ENCODE measurements around the gene BGN. TPM values are rescaled to one million over a fixed set of nuclear protein-coding genes. Genes with fewer than 3 reads are reported as not detected.

BGN gene
- total RNA-seq, 2 experiments from 2014 or later, result not detected

- Histone ChIP-seq H3K4me1 (ENCODE audit: insufficient read depth, low read length, poor library complexity, severe bottlenecking) (no peaks in the 10 kb centered on the region), H2AFZ (ENCODE audit: low read length) (no peak overlapping the region), H3K4me2 (ENCODE audit: low read length) (no peak overlapping the region), H3K36me3 (ENCODE audit: insufficient read depth, low read length) (no peaks in the 10 kb centered on the region), H3K4me3 (ENCODE audit: low read depth, low read length, poor library complexity, severe bottlenecking) (no peak overlapping the region), H3K9me2 (ENCODE audit: insufficient read depth, low read length) (no peaks in the 10 kb centered on the region), H3K79me2 (ENCODE audit: insufficient read depth, low read depth, low read length) (no peaks in the 10 kb centered on the region), H4K20me1 (ENCODE audit: insufficient read depth, low read length) (no peaks in the 10 kb centered on the region), H3K9me3 (ENCODE audit: low read length) (no peaks in the 10 kb centered on the region), H3K27ac (ENCODE audit: low read depth, low read length, poor library complexity, severe bottlenecking) (no peak overlapping the region)
- CTCF ChIA-PET (ENCODE audit: unreplicated experiment), result no interaction called here
- intact Hi-C loops (cut with micrococcal nuclease; ENCODE audit: unreplicated experiment), result no loop called here
- no TSS peak for BruUV-seq (replicated peaks)
- no peak for DNase-seq (ENCODE audit: low spot score)
- POLR2A ChIA-PET, result no interaction called here
- TF ChIP-seq, protein P1, sequence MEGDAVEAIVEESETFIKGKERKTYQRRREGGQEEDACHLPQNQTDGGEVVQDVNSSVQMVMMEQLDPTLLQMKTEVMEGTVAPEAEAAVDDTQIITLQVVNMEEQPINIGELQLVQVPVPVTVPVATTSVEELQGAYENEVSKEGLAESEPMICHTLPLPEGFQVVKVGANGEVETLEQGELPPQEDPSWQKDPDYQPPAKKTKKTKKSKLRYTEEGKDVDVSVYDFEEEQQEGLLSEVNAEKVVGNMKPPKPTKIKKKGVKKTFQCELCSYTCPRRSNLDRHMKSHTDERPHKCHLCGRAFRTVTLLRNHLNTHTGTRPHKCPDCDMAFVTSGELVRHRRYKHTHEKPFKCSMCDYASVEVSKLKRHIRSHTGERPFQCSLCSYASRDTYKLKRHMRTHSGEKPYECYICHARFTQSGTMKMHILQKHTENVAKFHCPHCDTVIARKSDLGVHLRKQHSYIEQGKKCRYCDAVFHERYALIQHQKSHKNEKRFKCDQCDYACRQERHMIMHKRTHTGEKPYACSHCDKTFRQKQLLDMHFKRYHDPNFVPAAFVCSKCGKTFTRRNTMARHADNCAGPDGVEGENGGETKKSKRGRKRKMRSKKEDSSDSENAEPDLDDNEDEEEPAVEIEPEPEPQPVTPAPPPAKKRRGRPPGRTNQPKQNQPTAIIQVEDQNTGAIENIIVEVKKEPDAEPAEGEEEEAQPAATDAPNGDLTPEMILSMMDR (conservative IDR thresholded peaks at IDR 0.05; ENCODE audit: low read length), result no peak
- TF ChIP-seq EZH2phosphoT487 (IDR thresholded peaks at IDR 0.05; ENCODE audit: borderline replicate concordance, low read depth, low read length), result no peak
These were observed 25.6 kb downstream of the BGN start for GRCh38 chrX:153520287-153520917.

DNA sequence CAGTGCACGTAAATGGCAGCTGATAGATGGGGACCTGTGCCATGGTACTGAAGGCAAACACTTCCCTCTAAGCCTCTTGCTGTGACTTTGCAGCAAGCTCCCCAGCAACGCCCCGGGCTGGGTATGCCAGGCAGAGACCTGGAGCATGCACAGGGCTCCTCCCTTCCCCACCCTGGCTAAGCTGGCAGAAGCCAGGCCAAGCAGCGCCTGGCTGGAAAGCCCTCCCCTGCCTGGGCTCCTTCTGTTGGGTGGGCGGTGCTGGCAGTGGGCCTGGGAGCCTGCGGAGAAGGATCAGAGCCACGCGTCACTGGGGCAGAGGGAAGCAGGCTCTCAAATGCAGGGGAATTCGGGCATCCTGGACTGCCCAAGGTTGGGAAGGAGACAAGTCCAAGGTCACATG is 26.3 kb downstream of the BGN start:
- H3K4me1 ChIP-seq (ENCODE audit: insufficient read depth, low read length, poor library complexity, severe bottlenecking), result no peaks in the 10 kb centered on the region
- TF ChIP-seq EZH2phosphoT487 (IDR thresholded peaks at IDR 0.05; ENCODE audit: borderline replicate concordance, low read depth, low read length), result no peak
- TF ChIP-seq, protein P1 (conservative IDR thresholded peaks at IDR 0.05; ENCODE audit: low read length), result no peak
- H3K4me2 ChIP-seq (ENCODE audit: low read length), result no peak overlapping the region
- POLR2A ChIA-PET, result no interaction called here
- no peak overlapping the region for H3K4me3 ChIP-seq (ENCODE audit: low read depth, low read length, poor library complexity, severe bottlenecking)
- no peak overlapping the region for H2AFZ ChIP-seq (ENCODE audit: low read length)
- no peaks in the 10 kb centered on the region for H3K36me3 ChIP-seq (ENCODE audit: insufficient read depth, low read length)
- CTCF ChIA-PET (ENCODE audit: unreplicated experiment), result no interaction called here
- no peaks in the 10 kb centered on the region for H4K20me1 ChIP-seq (ENCODE audit: insufficient read depth, low read length)
- H3K9me2 ChIP-seq (ENCODE audit: insufficient read depth, low read length), result no peaks in the 10 kb centered on the region
- DNase-seq (ENCODE audit: low spot score), result no peak
- no peaks in the 10 kb centered on the region for H3K79me2 ChIP-seq (ENCODE audit: insufficient read depth, low read depth, low read length)
- no TSS peak for BruUV-seq (replicated peaks)
- H3K9me3 ChIP-seq (ENCODE audit: low read length), result no peaks in the 10 kb centered on the region
- intact Hi-C loops (cut with micrococcal nuclease; ENCODE audit: unreplicated experiment), result no loop called here
- no peak overlapping the region for H3K27ac ChIP-seq (ENCODE audit: low read depth, low read length, poor library complexity, severe bottlenecking)

DNA sequence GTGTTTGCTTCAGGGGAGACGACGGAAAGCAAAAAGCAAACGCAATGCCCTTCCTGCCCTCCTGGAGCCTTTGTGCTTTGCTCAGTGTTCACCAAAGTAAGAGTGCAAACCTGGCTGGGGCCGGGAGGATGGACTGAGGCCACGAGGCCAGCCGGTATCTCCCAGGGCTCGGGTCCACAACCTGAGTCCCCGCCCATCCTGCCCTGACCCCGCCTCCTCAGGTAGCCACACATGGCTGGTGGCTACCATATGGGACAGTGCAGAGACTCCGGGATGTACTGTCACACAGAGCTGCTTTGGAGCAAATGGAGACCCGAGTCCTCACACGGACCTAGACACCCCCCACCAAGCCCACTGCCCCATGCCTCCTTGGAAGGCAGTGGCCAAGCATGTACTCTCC is 27.5 kb downstream of the BGN start:
- no TSS peak for BruUV-seq (replicated peaks)
- Histone ChIP-seq H3K9me2 (ENCODE audit: insufficient read depth, low read length) (no peaks in the 10 kb centered on the region), H3K27ac (ENCODE audit: low read depth, low read length, poor library complexity, severe bottlenecking) (no peak overlapping the region), H3K4me1 (ENCODE audit: insufficient read depth, low read length, poor library complexity, severe bottlenecking) (no peaks in the 10 kb centered on the region), H3K36me3 (ENCODE audit: insufficient read depth, low read length) (no peaks in the 10 kb centered on the region), H2AFZ (ENCODE audit: low read length) (no peak overlapping the region), H3K79me2 (ENCODE audit: insufficient read depth, low read depth, low read length) (no peaks in the 10 kb centered on the region), H4K20me1 (ENCODE audit: insufficient read depth, low read length) (no peaks in the 10 kb centered on the region), H3K4me2 (ENCODE audit: low read length) (no peak overlapping the region), H3K4me3 (ENCODE audit: low read depth, low read length, poor library complexity, severe bottlenecking) (no peak overlapping the region), H3K9me3 (ENCODE audit: low read length) (no peaks in the 10 kb centered on the region)
- intact Hi-C loops (cut with micrococcal nuclease; ENCODE audit: unreplicated experiment), result no loop called here
- ChIA-PET CTCF (ENCODE audit: unreplicated experiment) (interaction anchor here (0.6 kb wide), 1 partner anchor 16 kb away, joined by 3 read pairs; no protein-coding TSS in a partner anchor), POLR2A (no interaction called here)
- no peak for DNase-seq (ENCODE audit: low spot score)
- TF ChIP-seq EZH2phosphoT487 (IDR thresholded peaks at IDR 0.05; ENCODE audit: borderline replicate concordance, low read depth, low read length), result no peak
- TF ChIP-seq, protein P1 (conservative IDR thresholded peaks at IDR 0.05; ENCODE audit: low read length), result no peak
